ENCODE data around the gene TMEM120A.

DNA sequence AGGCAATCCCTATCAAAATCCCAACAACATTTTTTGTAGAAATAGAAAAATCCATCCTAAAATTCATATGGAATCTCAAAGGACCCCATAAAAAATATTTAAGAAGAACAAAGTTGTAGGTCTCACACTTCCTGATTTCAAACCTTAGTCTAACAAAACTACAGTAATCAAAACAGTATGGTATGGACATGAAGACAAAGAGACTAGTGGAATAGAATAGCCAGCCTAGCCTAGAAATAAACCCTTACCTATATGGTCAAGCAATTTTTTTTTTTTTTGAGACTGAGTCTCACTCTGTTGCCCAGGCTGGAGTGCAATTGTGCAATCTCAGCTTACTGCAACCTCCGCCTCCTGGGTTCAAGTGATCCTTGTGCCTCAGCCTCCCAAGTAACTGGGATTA, 3.6 kb upstream of the TMEM120A start:
- TF ChIP-seq, protein P1, sequence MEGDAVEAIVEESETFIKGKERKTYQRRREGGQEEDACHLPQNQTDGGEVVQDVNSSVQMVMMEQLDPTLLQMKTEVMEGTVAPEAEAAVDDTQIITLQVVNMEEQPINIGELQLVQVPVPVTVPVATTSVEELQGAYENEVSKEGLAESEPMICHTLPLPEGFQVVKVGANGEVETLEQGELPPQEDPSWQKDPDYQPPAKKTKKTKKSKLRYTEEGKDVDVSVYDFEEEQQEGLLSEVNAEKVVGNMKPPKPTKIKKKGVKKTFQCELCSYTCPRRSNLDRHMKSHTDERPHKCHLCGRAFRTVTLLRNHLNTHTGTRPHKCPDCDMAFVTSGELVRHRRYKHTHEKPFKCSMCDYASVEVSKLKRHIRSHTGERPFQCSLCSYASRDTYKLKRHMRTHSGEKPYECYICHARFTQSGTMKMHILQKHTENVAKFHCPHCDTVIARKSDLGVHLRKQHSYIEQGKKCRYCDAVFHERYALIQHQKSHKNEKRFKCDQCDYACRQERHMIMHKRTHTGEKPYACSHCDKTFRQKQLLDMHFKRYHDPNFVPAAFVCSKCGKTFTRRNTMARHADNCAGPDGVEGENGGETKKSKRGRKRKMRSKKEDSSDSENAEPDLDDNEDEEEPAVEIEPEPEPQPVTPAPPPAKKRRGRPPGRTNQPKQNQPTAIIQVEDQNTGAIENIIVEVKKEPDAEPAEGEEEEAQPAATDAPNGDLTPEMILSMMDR (IDR thresholded peaks at IDR 0.05): no peak
- no peak for TF ChIP-seq POLR2A (IDR thresholded peaks at IDR 0.05)

Measured in body of pancreas (tissue), 4 donors.